GM12878 (cell line): ENCODE measurements around the gene CSNK1A1. TPM values are rescaled to one million over a fixed set of nuclear protein-coding genes. Genes with fewer than 3 reads are reported as not detected.

Experiments
- ATAC-seq: fragments of 200-7000 bp; cut with Tn5 transposase; 3 replicates; pipeline ENCODE4 v1.9.1; 2020; ENCODE audit warnings: mild to moderate bottlenecking, moderate library complexity
- BruUV-seq: library from RNA; stranded (reverse); fragments of 400-500 nt; replicated peaks from 2 replicates; lab custom pipeline; 2021; lab: Mats Ljungman, UMichigan
- CTCF ChIA-PET: fragments of 300-600 bp; sonication (Branson Sonifier 250); formaldehyde crosslinking; extraction: SDS; loops from one replicate; lab custom pipeline; 2021; ENCODE audit warnings: inconsistent platforms; lab: Yijun Ruan, JAX
- POLR2A ChIA-PET: fragments of 350-600 bp; formaldehyde crosslinking; extraction: SDS; loops from one replicate; lab custom pipeline; 2021; ENCODE audit warnings: inconsistent platforms; lab: Charles Lee
- RAD21 ChIA-PET: fragments of 300-600 bp; sonication (Branson Sonifier 250); formaldehyde crosslinking; loops from one replicate; lab custom pipeline; 2023; ENCODE audit warnings: antibody characterized with exemption; ENCODE audit not compliant: unreplicated experiment; lab: Charles Lee
- SMC1A ChIA-PET: fragments of 300-600 bp; sonication (Branson Sonifier 250); formaldehyde crosslinking; loops from one replicate; lab custom pipeline; 2023; ENCODE audit not compliant: unreplicated experiment, uncharacterized antibody; lab: Charles Lee
- DNase-seq: peaks from one replicate; pipeline ENCODE4 v3.0.0-alpha.2; 2011; ENCODE audit warnings: low read depth, low spot score
- FAIRE-seq: peaks from 3 replicates; lab custom pipeline; 2011; peaks lifted over from hg19 to GRCh38; lab: Jason Lieb, UNC
- H2AFZ ChIP-seq: 2 replicates; pipeline ENCODE4 v1.6.0; 2011; ENCODE audit warnings: low read depth, low read length, control low read depth; ENCODE audit not compliant: control insufficient read depth
- H3K27ac ChIP-seq: 2 replicates; pipeline ENCODE4 v1.5.1; 2011; ENCODE audit warnings: control low read depth; ENCODE audit not compliant: control insufficient read depth, insufficient read depth
- H3K27me3 ChIP-seq, 2 experiments: replicated peaks in 1 of 2; 2 replicates each; pipeline versions ENCODE4 v1.6.0 to v1.6.1; 2011; ENCODE audit warnings: low read length in 1 of 2; ENCODE audit not compliant: control insufficient read depth in 2 of 2, insufficient read depth in 2 of 2
- H3K36me3 ChIP-seq, 2 experiments: 2 replicates each; pipeline ENCODE4 v1.5.1; 2011; ENCODE audit warnings: low read length in 1 of 2; ENCODE audit not compliant: control insufficient read depth in 2 of 2, insufficient read depth in 2 of 2
- H3K4me1 ChIP-seq: 2 replicates; pipeline ENCODE4 v1.6.1; 2011; ENCODE audit warnings: mild to moderate bottlenecking, low read length, moderate library complexity, mixed read lengths; ENCODE audit not compliant: control insufficient read depth, insufficient read depth
- H3K4me2 ChIP-seq: 2 replicates; pipeline ENCODE4 v1.6.0; 2011; ENCODE audit warnings: control low read depth; ENCODE audit not compliant: control insufficient read depth, insufficient read depth
- H3K4me3 ChIP-seq: fragments of 200-600 bp; sonication (generic); 2 replicates; pipeline ENCODE4 v1.5.1; 2016
- H3K79me2 ChIP-seq: 2 replicates; pipeline ENCODE4 v1.6.0; 2011; ENCODE audit warnings: low read length; ENCODE audit not compliant: control insufficient read depth, insufficient read depth
- H3K9ac ChIP-seq: 2 replicates; pipeline ENCODE4 v1.8.0; 2011; ENCODE audit warnings: low read length, control low read depth, mixed read lengths; ENCODE audit not compliant: control insufficient read depth, insufficient read depth
- H3K9me3 ChIP-seq: replicated peaks from 3 replicates; pipeline ENCODE4 v1.5.1; 2011; ENCODE audit warnings: mild to moderate bottlenecking, low read length; ENCODE audit not compliant: control insufficient read depth, insufficient read depth
- H4K20me1 ChIP-seq: 2 replicates; pipeline ENCODE4 v1.6.0; 2011; ENCODE audit not compliant: control insufficient read depth, insufficient read depth
- EP300 ChIP-seq, 2 experiments: fragments of 150-350 bp in 1 of 2; IDR thresholded peaks; 2 replicates each; pipeline ENCODE4 v1.6.1; 2011 to 2012; ENCODE audit warnings: low read depth in 2 of 2, low read length in 2 of 2, borderline replicate concordance in 1 of 2, improper control_type of control experiment in 1 of 2, inconsistent platforms in 1 of 2; ENCODE audit not compliant: control insufficient read depth in 1 of 2
- EZH2 ChIP-seq: IDR thresholded peaks from 2 replicates; pipeline ENCODE4 v1.6.1; 2012; ENCODE audit warnings: low read depth, mild to moderate bottlenecking, control low read depth, inconsistent platforms, low read length, borderline replicate concordance; ENCODE audit not compliant: control insufficient read depth
- FOS ChIP-seq: IDR thresholded peaks from 3 replicates; pipeline ENCODE4 v1.6.1; 2011; ENCODE audit warnings: borderline replicate concordance; ENCODE audit not compliant: insufficient read length; ENCODE audit errors: extremely low read depth
- HCFC1 ChIP-seq: fragments of 150-350 bp; IDR thresholded peaks from 2 replicates; pipeline ENCODE4 v1.6.1; 2014; ENCODE audit warnings: low read length
- KLF5 ChIP-seq: fragments of 450-650 bp; IDR thresholded peaks from 2 replicates; pipeline ENCODE4 v1.6.1; 2014; ENCODE audit warnings: mild to moderate bottlenecking; ENCODE audit not compliant: partially characterized antibody
- MTA2 ChIP-seq: fragments of 450-650 bp; IDR thresholded peaks from 2 replicates; pipeline ENCODE4 v1.6.1; 2016; ENCODE audit warnings: low read depth, mild to moderate bottlenecking, moderate library complexity
- NBN ChIP-seq: fragments of 450-650 bp; IDR thresholded peaks from 2 replicates; pipeline ENCODE4 v1.6.1; 2016
- NFIC ChIP-seq: IDR thresholded peaks from 2 replicates; pipeline ENCODE4 v1.6.1; 2012; ENCODE audit warnings: low read depth, mild to moderate bottlenecking, inconsistent platforms, low read length, moderate library complexity
- NFXL1 ChIP-seq: fragments of 450-650 bp; IDR thresholded peaks from 2 replicates; pipeline ENCODE4 v1.6.1; 2017; ENCODE audit warnings: antibody characterized with exemption, mild to moderate bottlenecking, borderline replicate concordance
- NRF1 ChIP-seq: conservative IDR thresholded peaks from 2 replicates; pipeline ENCODE4 v1.6.1; 2011; ENCODE audit warnings: mild to moderate bottlenecking, low read depth, low read length, improper control_type of control experiment
- RFX5 ChIP-seq: IDR thresholded peaks from 2 replicates; pipeline ENCODE4 v1.6.1; 2011; ENCODE audit warnings: low read depth, low read length, improper control_type of control experiment
- SMARCA5 ChIP-seq: fragments of 450-650 bp; IDR thresholded peaks from 2 replicates; pipeline ENCODE4 v1.6.1; 2017; ENCODE audit warnings: mild to moderate bottlenecking
- YBX1 ChIP-seq: fragments of 450-650 bp; IDR thresholded peaks from 2 replicates; pipeline ENCODE4 v1.6.1; 2016; ENCODE audit warnings: antibody characterized with exemption
- WGBS: methylation state at CpG from one replicate; pipeline ENCODE4 v1.1.6; 2016; ENCODE audit warnings: low lambda C conversion rate; ENCODE audit not compliant: insufficient replicate concordance, insufficient coverage; ENCODE audit errors: missing lambda C conversion rate; 5-methylcytosine and 5-hydroxymethylcytosine counted together
- in situ Hi-C: fragments of 300-500 bp; cut with MboI; formaldehyde crosslinking; loops from 9 replicates; pipeline ENCODE4 v1.14.3; 2018; ENCODE audit warnings: mixed read lengths
- intact Hi-C: fragments of 100-400 bp; cut with micrococcal nuclease; formaldehyde crosslinking; loops from one replicate; pipeline ENCODE4 v1.14.2; 2022; ENCODE audit not compliant: unreplicated experiment
- polyA plus RNA-seq, 11 experiments: library from polyadenylated mRNA; depleted of rRNA in 4 of 11; unstranded in 6 of 11; stranded (reverse) in 5 of 11; fragments of >200 nt; fragmentation: Nextera tagmentation in 4 of 11; fragmentation: Illumina TruSeq in 1 of 11; extraction: Ambion mirVana in 4 of 11; extraction: Trizol in 1 of 11; gene quantifications; 1 replicate in 1 of 11; 2 replicates in 10 of 11; pipeline versions ENCODE4 v1.2.1 to v1.2.3, GENCODE V29; 2011 to 2016; ENCODE audit warnings: inconsistent platforms in 2 of 11, missing spikeins in 2 of 11, low read depth in 1 of 11
- total RNA-seq, 4 experiments: library from RNA; depleted of rRNA in 3 of 4; stranded (reverse); fragments of >200 nt in 3 of 4; fragmentation: Illumina TruSeq in 1 of 4; extraction: Trizol in 1 of 4; gene quantifications; 2 replicates each; pipeline versions ENCODE4 v1.2.1 to v1.2.3, GENCODE V29; 2013 to 2021
- TF ChIP-seq, protein P1 (sequence below): IDR thresholded peaks from 2 replicates; pipeline ENCODE4 v1.6.1; 2012; ENCODE audit warnings: low read depth, low read length, improper control_type of control experiment
- TF ChIP-seq, protein P2 (sequence below): fragments of 450-650 bp; IDR thresholded peaks from 2 replicates; pipeline ENCODE4 v1.6.1; 2014; ENCODE audit warnings: mild to moderate bottlenecking
- TF ChIP-seq, protein P3 (sequence below): IDR thresholded peaks from 2 replicates; pipeline ENCODE4 v1.6.1; 2012; ENCODE audit warnings: low read length, inconsistent platforms
- TF ChIP-seq, protein P4 (sequence below): fragments of 450-650 bp; IDR thresholded peaks from 2 replicates; pipeline ENCODE4 v1.6.1; 2017; ENCODE audit warnings: mild to moderate bottlenecking, low read depth, inconsistent platforms; ENCODE audit not compliant: poor library complexity, severe bottlenecking

Gene CSNK1A1
- total and polyA plus RNA-seq, 10 of the 15 experiments (the other 5 are each of a cell fraction or from before 2014, with no cell fraction given), result 53.3 to 155 (median 133) TPM

DNA sequence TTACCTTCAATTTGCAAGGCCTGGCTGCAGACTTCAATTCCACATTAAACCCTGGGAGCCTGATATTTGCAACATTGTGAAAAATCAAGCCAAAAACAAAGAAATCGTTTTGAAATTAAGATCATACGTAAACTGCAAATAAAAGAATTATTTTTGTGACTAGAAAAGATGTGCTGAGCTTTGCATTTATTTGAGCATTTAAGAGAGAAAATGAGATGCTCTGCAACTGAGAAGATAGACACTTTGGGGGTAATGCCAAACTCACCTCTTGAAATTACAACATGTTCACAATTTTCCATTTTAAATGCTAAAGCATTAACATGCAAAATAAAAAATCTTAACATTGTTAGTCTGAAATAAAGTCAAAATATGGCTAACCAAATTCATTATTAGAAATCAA is 46.6 kb downstream of the CSNK1A1 start (continued):
- TF ChIP-seq NFXL1, result no peak

DNA sequence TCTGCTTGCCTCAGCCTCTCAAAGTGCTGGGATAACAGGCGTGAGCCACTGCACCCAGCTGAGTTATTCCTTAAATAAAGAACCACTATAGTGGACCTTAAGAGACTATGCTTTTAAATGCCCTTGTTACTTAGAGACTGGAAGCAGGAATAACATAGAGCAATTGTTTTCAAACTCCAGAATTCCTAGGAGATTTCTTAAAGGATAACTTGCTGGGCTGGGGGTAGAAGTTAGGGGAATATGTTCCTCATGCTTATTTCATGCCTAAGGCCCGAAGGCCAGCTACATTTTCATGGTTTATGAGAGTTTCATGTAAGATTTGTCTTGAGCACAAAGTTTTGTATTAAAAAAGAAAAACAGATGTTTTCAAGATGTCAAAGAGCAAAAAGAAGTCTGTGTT is 48.2 kb downstream of the CSNK1A1 start:
- POLR2A ChIA-PET, result interaction anchor here (0.6 kb wide), 1 partner anchor 44 kb away, joined by 3 read pairs; no protein-coding TSS in a partner anchor
- FAIRE-seq, result no peak
- SMC1A ChIA-PET, result interaction anchor here (1.0 to 1.3 kb wide), 4 partner anchors 9 to 16 kb away, joined by 3 to 5 read pairs (median 4); no protein-coding TSS in a partner anchor
- TF ChIP-seq, protein P1, sequence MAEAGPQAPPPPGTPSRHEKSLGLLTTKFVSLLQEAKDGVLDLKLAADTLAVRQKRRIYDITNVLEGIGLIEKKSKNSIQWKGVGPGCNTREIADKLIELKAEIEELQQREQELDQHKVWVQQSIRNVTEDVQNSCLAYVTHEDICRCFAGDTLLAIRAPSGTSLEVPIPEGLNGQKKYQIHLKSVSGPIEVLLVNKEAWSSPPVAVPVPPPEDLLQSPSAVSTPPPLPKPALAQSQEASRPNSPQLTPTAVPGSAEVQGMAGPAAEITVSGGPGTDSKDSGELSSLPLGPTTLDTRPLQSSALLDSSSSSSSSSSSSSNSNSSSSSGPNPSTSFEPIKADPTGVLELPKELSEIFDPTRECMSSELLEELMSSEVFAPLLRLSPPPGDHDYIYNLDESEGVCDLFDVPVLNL, result no peak
- TF ChIP-seq EZH2 (no peak), NFXL1 (no peak), FOS (no peak), NBN (no peak), NFIC (no peak), YBX1 (no peak), NRF1 (no peak), HCFC1 (no peak), KLF5 (no peak), SMARCA5 (no peak), EP300 (IDR thresholded peaks at IDR 0.05; ENCODE audit: borderline replicate concordance in 1 of 2, control insufficient read depth in 1 of 2, low read depth in 2 of 2, low read length in 2 of 2) (no peak), MTA2 (no peak), RFX5 (no peak)
- TF ChIP-seq, protein P2, sequence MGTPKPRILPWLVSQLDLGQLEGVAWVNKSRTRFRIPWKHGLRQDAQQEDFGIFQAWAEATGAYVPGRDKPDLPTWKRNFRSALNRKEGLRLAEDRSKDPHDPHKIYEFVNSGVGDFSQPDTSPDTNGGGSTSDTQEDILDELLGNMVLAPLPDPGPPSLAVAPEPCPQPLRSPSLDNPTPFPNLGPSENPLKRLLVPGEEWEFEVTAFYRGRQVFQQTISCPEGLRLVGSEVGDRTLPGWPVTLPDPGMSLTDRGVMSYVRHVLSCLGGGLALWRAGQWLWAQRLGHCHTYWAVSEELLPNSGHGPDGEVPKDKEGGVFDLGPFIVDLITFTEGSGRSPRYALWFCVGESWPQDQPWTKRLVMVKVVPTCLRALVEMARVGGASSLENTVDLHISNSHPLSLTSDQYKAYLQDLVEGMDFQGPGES, result no peak
- TF ChIP-seq, protein P3, sequence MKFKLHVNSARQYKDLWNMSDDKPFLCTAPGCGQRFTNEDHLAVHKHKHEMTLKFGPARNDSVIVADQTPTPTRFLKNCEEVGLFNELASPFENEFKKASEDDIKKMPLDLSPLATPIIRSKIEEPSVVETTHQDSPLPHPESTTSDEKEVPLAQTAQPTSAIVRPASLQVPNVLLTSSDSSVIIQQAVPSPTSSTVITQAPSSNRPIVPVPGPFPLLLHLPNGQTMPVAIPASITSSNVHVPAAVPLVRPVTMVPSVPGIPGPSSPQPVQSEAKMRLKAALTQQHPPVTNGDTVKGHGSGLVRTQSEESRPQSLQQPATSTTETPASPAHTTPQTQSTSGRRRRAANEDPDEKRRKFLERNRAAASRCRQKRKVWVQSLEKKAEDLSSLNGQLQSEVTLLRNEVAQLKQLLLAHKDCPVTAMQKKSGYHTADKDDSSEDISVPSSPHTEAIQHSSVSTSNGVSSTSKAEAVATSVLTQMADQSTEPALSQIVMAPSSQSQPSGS, result no peak
- TF ChIP-seq, protein P4, sequence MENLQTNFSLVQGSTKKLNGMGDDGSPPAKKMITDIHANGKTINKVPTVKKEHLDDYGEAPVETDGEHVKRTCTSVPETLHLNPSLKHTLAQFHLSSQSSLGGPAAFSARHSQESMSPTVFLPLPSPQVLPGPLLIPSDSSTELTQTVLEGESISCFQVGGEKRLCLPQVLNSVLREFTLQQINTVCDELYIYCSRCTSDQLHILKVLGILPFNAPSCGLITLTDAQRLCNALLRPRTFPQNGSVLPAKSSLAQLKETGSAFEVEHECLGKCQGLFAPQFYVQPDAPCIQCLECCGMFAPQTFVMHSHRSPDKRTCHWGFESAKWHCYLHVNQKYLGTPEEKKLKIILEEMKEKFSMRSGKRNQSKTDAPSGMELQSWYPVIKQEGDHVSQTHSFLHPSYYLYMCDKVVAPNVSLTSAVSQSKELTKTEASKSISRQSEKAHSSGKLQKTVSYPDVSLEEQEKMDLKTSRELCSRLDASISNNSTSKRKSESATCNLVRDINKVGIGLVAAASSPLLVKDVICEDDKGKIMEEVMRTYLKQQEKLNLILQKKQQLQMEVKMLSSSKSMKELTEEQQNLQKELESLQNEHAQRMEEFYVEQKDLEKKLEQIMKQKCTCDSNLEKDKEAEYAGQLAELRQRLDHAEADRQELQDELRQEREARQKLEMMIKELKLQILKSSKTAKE, result no peak

More for the DNA sequence above, 48.2 kb downstream of the CSNK1A1 start:
- ChIA-PET CTCF (interaction anchor here (0.7 to 1.3 kb wide), 2 partner anchors 27 to 46 kb away, joined by 3 to 5 read pairs; no protein-coding TSS in a partner anchor), RAD21 (interaction anchor here (1.2 kb wide), 1 partner anchor 8 kb away, joined by 3 read pairs; no protein-coding TSS in a partner anchor)
- Histone ChIP-seq H3K79me2 (no peaks in the 10 kb centered on the region), H3K27ac (no peak overlapping the region), H3K9ac (no peak overlapping the region), H3K4me2 (no peak overlapping the region), H3K9me3 (no peaks in the 10 kb centered on the region), H2AFZ (no peak overlapping the region), H4K20me1 (no peaks in the 10 kb centered on the region), H3K4me1 (no peaks in the 10 kb centered on the region), H3K4me3 (no peak overlapping the region), H3K27me3 (no peaks in the 10 kb centered on the region), H3K36me3 (peaks cover 5 to 29% of the 10 kb centered on the region in 2 experiments)
- no peak for ATAC-seq
- BruUV-seq, result TSS peak; percentile 7
- in situ Hi-C loops (no loop called here), intact Hi-C loops (no loop called here)
- WGBS, result 96% methylated on average over 2 of the region's 2 CpGs
- no peak for DNase-seq
